ENCODE data around the gene ZNF354C.

DNA sequence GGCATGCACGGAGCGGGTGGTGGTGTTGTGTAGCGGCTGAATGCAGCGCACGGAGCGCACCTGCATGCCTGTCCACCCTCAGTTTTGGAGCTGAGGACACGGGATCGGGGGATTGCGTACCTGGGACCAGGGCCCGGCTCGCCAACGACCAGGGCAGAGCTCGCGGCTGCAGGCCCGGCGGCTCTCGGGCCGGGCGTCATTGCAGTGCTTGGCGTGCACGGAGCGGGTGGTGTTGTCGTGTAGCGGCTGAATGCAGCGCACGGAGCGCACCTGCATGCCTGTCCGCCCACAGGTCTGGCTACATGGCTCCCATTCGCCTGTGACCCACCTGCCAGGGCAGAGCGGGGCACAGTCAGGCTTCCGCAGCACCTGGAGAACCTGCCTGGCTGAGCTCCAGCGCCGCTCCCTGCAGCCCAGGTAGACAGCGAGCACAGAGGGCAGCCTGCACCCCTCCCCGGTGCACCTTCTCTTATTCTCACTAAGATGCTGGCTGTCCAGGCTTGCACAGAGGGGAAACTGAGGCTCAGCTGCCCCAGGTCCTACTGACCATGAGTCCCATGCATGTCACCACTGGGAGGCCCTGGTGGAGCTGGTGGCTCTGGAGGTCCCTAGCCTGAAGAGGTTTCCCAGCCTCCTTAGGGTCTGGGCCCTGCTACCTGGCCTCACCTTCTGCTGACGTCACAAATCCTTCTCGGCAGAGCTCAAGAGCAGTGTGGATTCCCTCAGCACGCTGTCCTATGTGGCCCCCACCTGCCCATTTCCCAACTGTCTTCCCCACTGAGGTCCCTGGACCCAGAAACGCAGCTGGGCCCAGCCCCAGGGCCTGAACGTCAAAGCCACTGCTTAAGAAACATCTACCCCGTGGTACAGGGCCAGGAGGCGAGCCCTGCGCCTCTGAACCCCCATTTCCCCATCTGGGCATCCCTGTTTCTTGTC is 64.9 kb downstream of the ZNF354C start:
- TF ChIP-seq, protein P1, sequence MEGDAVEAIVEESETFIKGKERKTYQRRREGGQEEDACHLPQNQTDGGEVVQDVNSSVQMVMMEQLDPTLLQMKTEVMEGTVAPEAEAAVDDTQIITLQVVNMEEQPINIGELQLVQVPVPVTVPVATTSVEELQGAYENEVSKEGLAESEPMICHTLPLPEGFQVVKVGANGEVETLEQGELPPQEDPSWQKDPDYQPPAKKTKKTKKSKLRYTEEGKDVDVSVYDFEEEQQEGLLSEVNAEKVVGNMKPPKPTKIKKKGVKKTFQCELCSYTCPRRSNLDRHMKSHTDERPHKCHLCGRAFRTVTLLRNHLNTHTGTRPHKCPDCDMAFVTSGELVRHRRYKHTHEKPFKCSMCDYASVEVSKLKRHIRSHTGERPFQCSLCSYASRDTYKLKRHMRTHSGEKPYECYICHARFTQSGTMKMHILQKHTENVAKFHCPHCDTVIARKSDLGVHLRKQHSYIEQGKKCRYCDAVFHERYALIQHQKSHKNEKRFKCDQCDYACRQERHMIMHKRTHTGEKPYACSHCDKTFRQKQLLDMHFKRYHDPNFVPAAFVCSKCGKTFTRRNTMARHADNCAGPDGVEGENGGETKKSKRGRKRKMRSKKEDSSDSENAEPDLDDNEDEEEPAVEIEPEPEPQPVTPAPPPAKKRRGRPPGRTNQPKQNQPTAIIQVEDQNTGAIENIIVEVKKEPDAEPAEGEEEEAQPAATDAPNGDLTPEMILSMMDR (IDR thresholded peaks at IDR 0.05; ENCODE audit: insufficient read depth, low read depth, low read length), result no peak
- no peak for TF ChIP-seq EZH2 (IDR thresholded peaks at IDR 0.05; ENCODE audit: insufficient read depth, low read length)
